Ovary (tissue), 9 donors: ENCODE data around the gene C2orf76. TPM values are rescaled to one million over a fixed set of nuclear protein-coding genes. Genes with fewer than 3 reads are reported as not detected.

ENCODE experiments used
- DNase-seq, 5 donors: peaks; one replicate each; pipeline ENCODE4 v3.0.0-alpha.2; 2019 to 2020
- H3K27ac ChIP-seq, 2 donors: fragments of 200-600 bp; one replicate each; pipeline versions ENCODE4 v1.5.1 to v1.8.0; 2019 to 2022
- H3K27me3 ChIP-seq: fragments of 200-600 bp; one replicate; pipeline ENCODE4 v1.8.0; 2022
- H3K36me3 ChIP-seq: fragments of 200-600 bp; sonication (generic); one replicate; pipeline ENCODE4 v1.5.1; 2019
- H3K4me1 ChIP-seq: one replicate; pipeline ENCODE4 v1.8.1; 2013; ENCODE audit warnings: mild to moderate bottlenecking, moderate library complexity; ENCODE audit not compliant: insufficient read depth
- H3K4me3 ChIP-seq: fragments of 200-600 bp; sonication (generic); one replicate; pipeline ENCODE4 v1.5.1; 2017
- H3K9me3 ChIP-seq, 2 donors: fragments of 200-600 bp in 1 of 2; sonication (generic) in 1 of 2; one replicate each; pipeline versions ENCODE4 v1.5.1 to v1.8.1; 2013 to 2019; ENCODE audit warnings: mild to moderate bottlenecking in 1 of 2, moderate library complexity in 1 of 2
- EP300 ChIP-seq: sonication (generic); formaldehyde crosslinking; IDR thresholded peaks from one replicate; pipeline ENCODE4 v1.6.1; 2017; ENCODE audit warnings: antibody characterized with exemption
- POLR2A ChIP-seq: fragments of 450-650 bp; IDR thresholded peaks from one replicate; pipeline ENCODE4 v1.6.1; 2017; ENCODE audit warnings: antibody characterized with exemption, mild to moderate bottlenecking, moderate library complexity
- WGBS, 3 donors: extraction: QIAGEN DNeasy Blood & Tissue Kit in 1 of 3; methylation state at CpG; one replicate each; pipeline versions ENCODE4 v1.1.5 to v1.1.7; 2013 to 2017; 5-methylcytosine and 5-hydroxymethylcytosine counted together
- intact Hi-C, 4 donors: fragments of 100-400 bp; cut with DNase I; formaldehyde crosslinking; loops; one replicate each; pipeline versions ENCODE4 v1.11.0 to v1.15.1; 2022 to 2023
- polyA plus RNA-seq, 2 donors: library from polyadenylated mRNA; stranded (reverse); fragments of 200-250 nt in 1 of 2; fragments of 350-450 nt in 1 of 2; fragmentation: Illumina TruSeq in 1 of 2; extraction: RNeasy Lipid Tissue Mini Kit (QIAGEN cat#74804) in 1 of 2; gene quantifications; one replicate each; pipeline ENCODE4 v1.2.3, GENCODE V29; 2013 to 2014
- total RNA-seq, 7 donors: library from RNA; depleted of rRNA in 2 of 7; stranded (reverse); fragments of >200 nt in 2 of 7; fragmentation: NEBNext Ultra II Directional in 3 of 7; extraction: Animal tissue kit (Norgen Biotek cat#: 25700) in 3 of 7; gene quantifications; one replicate each; pipeline versions ENCODE4 v1.1.0 to v1.2.4, GENCODE V29; 2016 to 2023
- TF ChIP-seq, protein P1 (sequence below), 3 donors: fragments of 450-650 bp in 2 of 3; fragments of 200-600 bp in 1 of 3; IDR thresholded peaks; one replicate each; pipeline versions ENCODE4 v1.5.1 to v1.8.0; 2016 to 2022; ENCODE audit warnings: antibody characterized with exemption in 3 of 3, mild to moderate bottlenecking in 1 of 3
- donor health status: DM: no; HTN: no; CAD: no; lungs with moderate emphysema.
- donor health status: DM: no; HTN: no; CAD: no.
- donor health status: Bipolar disorder and iron deficiency.
- donor health status: DM: yes; HTN: yes; CAD: no.
- donor health status: DM: no; HTN: no; CAD: no.
- donor health status: DM: yes; HTN: yes; CAD: no.

C2orf76 gene
- total and polyA plus RNA-seq, 9 donors = 12.0 to 24.1 (median 14.1) TPM

DNA sequence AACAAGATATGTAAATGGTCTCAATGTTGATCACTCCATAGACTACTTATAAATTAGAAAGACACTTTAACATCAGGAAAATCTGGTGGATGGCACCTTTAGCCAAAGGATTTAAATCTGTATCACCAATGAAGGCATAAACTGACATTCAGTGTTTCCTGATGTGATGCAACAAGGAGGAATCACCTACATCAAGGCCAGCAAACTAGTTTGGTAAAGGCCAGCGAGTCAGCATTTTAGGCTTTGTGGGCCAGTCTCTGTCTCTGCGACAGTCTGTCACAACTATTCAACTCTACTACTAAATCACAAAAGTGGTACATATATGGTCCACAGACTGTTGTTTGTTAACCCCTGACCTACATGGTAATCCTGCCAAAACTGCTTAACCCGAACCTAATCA, 33.3 kb downstream of the C2orf76 start:
- 84 to 87% (median 86%) methylated on average over 3 of the region's 3 CpGs for WGBS, 3 donors
- Histone ChIP-seq H3K9me3 (no peaks in the 10 kb centered on the region), H3K4me1 (no peaks in the 10 kb centered on the region), H3K36me3 (no peaks in the 10 kb centered on the region), H3K27ac (no peak overlapping the region), H3K27me3 (no peaks in the 10 kb centered on the region), H3K4me3 (no peak overlapping the region)
- intact Hi-C loops = no loop called here
- TF ChIP-seq POLR2A (no peak), EP300 (no peak)
- TF ChIP-seq, protein P1, sequence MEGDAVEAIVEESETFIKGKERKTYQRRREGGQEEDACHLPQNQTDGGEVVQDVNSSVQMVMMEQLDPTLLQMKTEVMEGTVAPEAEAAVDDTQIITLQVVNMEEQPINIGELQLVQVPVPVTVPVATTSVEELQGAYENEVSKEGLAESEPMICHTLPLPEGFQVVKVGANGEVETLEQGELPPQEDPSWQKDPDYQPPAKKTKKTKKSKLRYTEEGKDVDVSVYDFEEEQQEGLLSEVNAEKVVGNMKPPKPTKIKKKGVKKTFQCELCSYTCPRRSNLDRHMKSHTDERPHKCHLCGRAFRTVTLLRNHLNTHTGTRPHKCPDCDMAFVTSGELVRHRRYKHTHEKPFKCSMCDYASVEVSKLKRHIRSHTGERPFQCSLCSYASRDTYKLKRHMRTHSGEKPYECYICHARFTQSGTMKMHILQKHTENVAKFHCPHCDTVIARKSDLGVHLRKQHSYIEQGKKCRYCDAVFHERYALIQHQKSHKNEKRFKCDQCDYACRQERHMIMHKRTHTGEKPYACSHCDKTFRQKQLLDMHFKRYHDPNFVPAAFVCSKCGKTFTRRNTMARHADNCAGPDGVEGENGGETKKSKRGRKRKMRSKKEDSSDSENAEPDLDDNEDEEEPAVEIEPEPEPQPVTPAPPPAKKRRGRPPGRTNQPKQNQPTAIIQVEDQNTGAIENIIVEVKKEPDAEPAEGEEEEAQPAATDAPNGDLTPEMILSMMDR (IDR thresholded peaks at IDR 0.05) = no peak
- no peak for DNase-seq

DNA sequence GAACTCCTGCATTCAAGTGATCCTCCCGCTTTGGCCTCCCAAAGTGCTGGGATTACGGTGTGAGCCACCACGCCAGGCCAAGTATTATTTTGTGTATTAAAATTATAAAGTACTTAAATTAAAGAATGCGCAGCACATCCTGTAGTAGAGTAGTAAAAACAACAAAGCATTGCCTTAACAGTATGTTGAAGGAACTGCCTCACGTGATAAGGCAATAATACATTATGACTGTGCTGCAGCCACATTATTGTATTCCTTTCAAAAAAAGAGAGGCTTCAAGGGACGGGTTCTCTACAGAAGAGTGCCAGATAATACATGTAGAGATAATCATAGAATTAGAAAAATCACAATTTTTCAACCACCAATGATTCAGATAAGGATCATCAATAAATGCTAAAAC, 33.7 kb downstream of the C2orf76 start:
- WGBS, 3 donors = 95 to 97% (median 97%) methylated on average over 6 of the region's 6 CpGs
- no peak overlapping the region for H3K27ac ChIP-seq
- no peak overlapping the region for H3K4me3 ChIP-seq
- H3K9me3 ChIP-seq = no peaks in the 10 kb centered on the region
- no peak for DNase-seq
- H3K4me1 ChIP-seq = no peaks in the 10 kb centered on the region
- TF ChIP-seq EP300 (no peak), POLR2A (no peak)
- TF ChIP-seq, protein P1 (IDR thresholded peaks at IDR 0.05) = no peak
- no peaks in the 10 kb centered on the region for H3K27me3 ChIP-seq
- intact Hi-C loops = no loop called here
- no peaks in the 10 kb centered on the region for H3K36me3 ChIP-seq

DNA sequence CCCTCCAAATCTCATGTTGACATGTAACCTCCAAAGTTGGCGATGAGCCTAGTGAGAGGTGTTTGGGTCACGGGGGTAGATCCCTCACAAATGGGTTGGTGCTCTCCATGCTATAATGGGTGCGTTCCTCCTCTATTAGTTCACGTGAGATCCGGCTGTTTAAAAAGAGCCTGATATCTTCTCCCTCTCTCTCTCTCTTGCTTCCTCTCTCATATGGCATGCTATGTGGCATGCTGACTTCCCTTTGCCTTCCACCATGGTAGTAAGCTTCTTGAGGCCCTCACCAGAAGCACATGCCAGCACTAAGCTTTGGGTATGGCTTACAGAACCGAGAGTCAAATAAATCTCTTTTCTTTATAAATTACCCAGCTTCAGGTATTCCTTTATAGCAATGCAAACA, 39.2 kb downstream of the C2orf76 start:
- intact Hi-C loops = no loop called here
- Histone ChIP-seq H3K4me3 (no peak overlapping the region), H3K36me3 (no peaks in the 10 kb centered on the region), H3K27me3 (no peaks in the 10 kb centered on the region), H3K27ac (no peak overlapping the region), H3K4me1 (no peaks in the 10 kb centered on the region), H3K9me3 (no peaks in the 10 kb centered on the region)
- WGBS, 3 donors = 95 to 97% (median 96%) methylated on average over 6 of the region's 6 CpGs
- TF ChIP-seq, protein P1 (IDR thresholded peaks at IDR 0.05) = no peak
- no peak for TF ChIP-seq EP300
- no peak for TF ChIP-seq POLR2A
- DNase-seq = no peak

DNA sequence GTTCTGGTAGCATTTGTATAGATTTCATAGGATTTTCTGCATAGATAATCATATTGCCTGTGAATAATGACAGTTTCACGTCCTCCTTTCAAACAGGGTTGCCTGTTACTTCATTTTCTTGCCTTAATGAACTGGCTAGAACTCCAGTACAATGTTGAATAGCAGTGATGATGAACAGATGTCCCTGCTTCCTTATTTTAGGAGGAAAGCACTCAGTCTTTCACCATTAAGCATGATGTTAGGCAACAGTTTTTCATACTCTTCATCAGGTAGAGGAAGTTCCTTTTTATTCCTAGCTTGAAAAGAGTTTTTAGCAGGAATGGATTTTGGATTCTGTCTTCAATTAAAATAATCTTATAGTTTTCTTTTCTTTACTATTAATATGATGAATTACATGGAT, 39.7 kb downstream of the C2orf76 start:
- Histone ChIP-seq H3K4me3 (no peak overlapping the region), H3K9me3 (no peaks in the 10 kb centered on the region), H3K4me1 (no peaks in the 10 kb centered on the region), H3K27me3 (no peaks in the 10 kb centered on the region), H3K36me3 (no peaks in the 10 kb centered on the region), H3K27ac (no peak overlapping the region)
- intact Hi-C loops = no loop called here
- WGBS, 3 donors = 94 to 97% (median 94%) methylated on average over 1 of the region's 1 CpG
- TF ChIP-seq POLR2A (no peak), EP300 (no peak)
- TF ChIP-seq, protein P1 (IDR thresholded peaks at IDR 0.05) = no peak
- no peak for DNase-seq
